Heart left ventricle (tissue), 16 donors: ENCODE measurements around the gene NOC3L. TPM values are rescaled to one million over a fixed set of nuclear protein-coding genes. Genes with fewer than 3 reads are reported as not detected.
A peak's percentile ranks its signal among the peaks of the same experiment; 100 is the strongest.
"Not testable (repeated sequence)": the region's sequence is repeated elsewhere in the genome, so short reads cannot be mapped to it uniquely, and the experiment has no call there.

ENCODE experiments used
- ATAC-seq, 4 donors: fragments of 200-7000 bp; cut with Tn5 transposase; one replicate each; pipeline ENCODE4 v1.9.1; 2020 to 2022; ENCODE audit warnings: moderate library complexity in 4 of 4, mild to moderate bottlenecking in 3 of 4, moderate number of reproducible peaks in 1 of 4
- DNase-seq, 5 donors: peaks; one replicate each; pipeline ENCODE4 v3.0.0-alpha.2; 2020
- H3K27ac ChIP-seq, 12 donors: fragments of 200-600 bp; sonication (generic) in 4 of 12; one replicate each; pipeline versions ENCODE4 v1.5.0 to v1.8.0; 2016 to 2022; ENCODE audit warnings: mild to moderate bottlenecking in 2 of 12
- H3K27me3 ChIP-seq, 9 donors: fragments of 200-600 bp; sonication (generic) in 2 of 9; one replicate each; pipeline versions ENCODE4 v1.5.1 to v1.8.0; 2016 to 2022; ENCODE audit warnings: mild to moderate bottlenecking in 3 of 9
- H3K36me3 ChIP-seq, 9 donors: fragments of 200-600 bp; sonication (generic) in 2 of 9; one replicate each; pipeline versions ENCODE4 v1.5.0 to v1.8.0; 2018 to 2022; ENCODE audit warnings: mild to moderate bottlenecking in 2 of 9
- H3K4me1 ChIP-seq, 12 donors: fragments of 200-600 bp; sonication (generic) in 4 of 12; one replicate each; pipeline versions ENCODE4 v1.5.0 to v1.8.0; 2016 to 2022; ENCODE audit warnings: mild to moderate bottlenecking in 3 of 12
- H3K4me3 ChIP-seq, 12 donors: fragments of 200-600 bp; sonication (generic) in 4 of 12; one replicate each; pipeline versions ENCODE4 v1.5.0 to v1.8.0; 2017 to 2022; ENCODE audit warnings: mild to moderate bottlenecking in 9 of 12, moderate library complexity in 4 of 12
- H3K9me3 ChIP-seq, 12 donors: fragments of 200-600 bp; sonication (generic) in 4 of 12; one replicate each; pipeline versions ENCODE4 v1.5.0 to v1.8.0; 2016 to 2022; ENCODE audit warnings: mild to moderate bottlenecking in 1 of 12
- POLR2A ChIP-seq, 2 donors: fragments of 450-650 bp; IDR thresholded peaks; one replicate each; pipeline ENCODE4 v1.6.1; 2017; ENCODE audit warnings: antibody characterized with exemption in 2 of 2, mild to moderate bottlenecking in 2 of 2, moderate library complexity in 2 of 2
- WGBS, 4 donors: extraction: QIAGEN DNeasy Blood & Tissue Kit in 2 of 4; methylation state at CpG; one replicate each; pipeline versions ENCODE4 v1.1.5 to v1.1.7; 2013 to 2018; 5-methylcytosine and 5-hydroxymethylcytosine counted together
- intact Hi-C, 10 donors: fragments of 100-400 bp; cut with DNase I; formaldehyde crosslinking; loops; one replicate each; pipeline versions ENCODE4 v1.11.1 to v1.14.2; 2022
- polyA plus RNA-seq, 2 donors: library from polyadenylated mRNA; stranded (reverse); fragments of 200-250 nt; gene quantifications; one replicate each; pipeline ENCODE4 v1.2.3, GENCODE V29; 2013
- total RNA-seq, 9 donors: library from RNA; depleted of rRNA in 2 of 9; stranded (reverse); fragments of >200 nt in 2 of 9; fragmentation: NEBNext Ultra II Directional in 3 of 9; extraction: Animal tissue kit (Norgen Biotek cat#: 25700) in 3 of 9; gene quantifications; one replicate each; pipeline versions ENCODE4 v1.1.0 to v1.2.4, GENCODE V29; 2016 to 2023
- TF ChIP-seq, protein P1 (sequence below), 12 donors: fragments of 200-600 bp; sonication (generic) in 4 of 12; IDR thresholded peaks; one replicate each; pipeline versions ENCODE4 v1.5.0 to v1.8.0; 2018 to 2022; ENCODE audit warnings: antibody characterized with exemption in 12 of 12, mild to moderate bottlenecking in 5 of 12
- donor health status: ischemic (EF 13 %, LVEDD 7.1; RV severe dilation, severe dysfunction).
- donor health status: healthy with polysubstance abuse.
- donor health status: DM: no; HTN: yes; CAD: no.
- donor health status: DM: no; HTN: no; CAD: no.
- donor health status: ischemic (EF 25% LVEDD 6.9; RV normal size, moderate dysfunction).
- donor health status: ischemic (EF 25% LVEDD 5.7; RV mildly dilated, moderate dysfunction).
- donor health status: healthy.
- donor health status: DM: yes; HTN: yes; CAD: no.
- donor health status: ischemic (EF 35%, LVEDD 5.7; RV mildly dilated, moderate dysfunction).
- donor health status: nonischemic (EF 11% LVEDD 7.7; RV severe dilation, severe dysfunction).
- donor health status: DM: yes; HTN: yes; CAD: no.
- donor health status: PGD.
- donor health status: ischemic (EF 29% LVEDD 5.4; RV normal size, mild dysfunction).
- donor health status: nonischemic (EF 23%, LVEDD 6.1; RV moderate dilation, normal function).

The NOC3L gene
- total and polyA plus RNA-seq, 11 donors: 2.2 to 12.0 (median 8.2) TPM

DNA sequence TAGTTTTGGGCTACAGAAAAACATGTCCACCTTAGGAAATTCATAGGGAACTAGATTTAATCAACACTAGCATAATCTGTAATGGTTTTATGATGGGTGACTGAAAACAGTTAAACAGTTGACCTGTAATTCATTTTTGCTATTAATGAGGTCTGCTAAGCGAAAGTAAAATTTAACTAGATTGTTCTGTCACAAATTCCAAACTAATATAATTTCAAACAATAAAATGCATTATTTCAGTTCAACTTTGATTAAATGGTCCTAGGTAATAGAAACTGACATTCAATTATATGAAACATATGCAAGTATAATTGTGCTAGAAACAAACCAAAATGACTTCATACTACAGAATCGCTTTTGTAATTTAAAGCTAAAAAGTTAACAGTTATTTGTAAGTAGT lies 6.9 kb downstream of the NOC3L start:
- TF ChIP-seq POLR2A (IDR thresholded peaks at IDR 0.05): no peak
- TF ChIP-seq, protein P1, sequence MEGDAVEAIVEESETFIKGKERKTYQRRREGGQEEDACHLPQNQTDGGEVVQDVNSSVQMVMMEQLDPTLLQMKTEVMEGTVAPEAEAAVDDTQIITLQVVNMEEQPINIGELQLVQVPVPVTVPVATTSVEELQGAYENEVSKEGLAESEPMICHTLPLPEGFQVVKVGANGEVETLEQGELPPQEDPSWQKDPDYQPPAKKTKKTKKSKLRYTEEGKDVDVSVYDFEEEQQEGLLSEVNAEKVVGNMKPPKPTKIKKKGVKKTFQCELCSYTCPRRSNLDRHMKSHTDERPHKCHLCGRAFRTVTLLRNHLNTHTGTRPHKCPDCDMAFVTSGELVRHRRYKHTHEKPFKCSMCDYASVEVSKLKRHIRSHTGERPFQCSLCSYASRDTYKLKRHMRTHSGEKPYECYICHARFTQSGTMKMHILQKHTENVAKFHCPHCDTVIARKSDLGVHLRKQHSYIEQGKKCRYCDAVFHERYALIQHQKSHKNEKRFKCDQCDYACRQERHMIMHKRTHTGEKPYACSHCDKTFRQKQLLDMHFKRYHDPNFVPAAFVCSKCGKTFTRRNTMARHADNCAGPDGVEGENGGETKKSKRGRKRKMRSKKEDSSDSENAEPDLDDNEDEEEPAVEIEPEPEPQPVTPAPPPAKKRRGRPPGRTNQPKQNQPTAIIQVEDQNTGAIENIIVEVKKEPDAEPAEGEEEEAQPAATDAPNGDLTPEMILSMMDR (IDR thresholded peaks at IDR 0.05): no peak
- WGBS, 4 donors: 95 to 98% (median 97%) methylated on average over 2 of the region's 2 CpGs
- H3K27ac ChIP-seq: no peak overlapping the region
- intact Hi-C loops: no loop called here
- peaks cover 0 to 4% (median 0%) of the 10 kb centered on the region in 12 donors for H3K4me1 ChIP-seq
- H3K9me3 ChIP-seq: no peaks in the 10 kb centered on the region
- ATAC-seq (no peak), DNase-seq (no peak)
- H3K27me3 ChIP-seq: no peaks in the 10 kb centered on the region
- H3K4me3 ChIP-seq: no peak overlapping the region
- peaks cover 0 to 84% (median 71%) of the 10 kb centered on the region in 9 donors for H3K36me3 ChIP-seq

DNA sequence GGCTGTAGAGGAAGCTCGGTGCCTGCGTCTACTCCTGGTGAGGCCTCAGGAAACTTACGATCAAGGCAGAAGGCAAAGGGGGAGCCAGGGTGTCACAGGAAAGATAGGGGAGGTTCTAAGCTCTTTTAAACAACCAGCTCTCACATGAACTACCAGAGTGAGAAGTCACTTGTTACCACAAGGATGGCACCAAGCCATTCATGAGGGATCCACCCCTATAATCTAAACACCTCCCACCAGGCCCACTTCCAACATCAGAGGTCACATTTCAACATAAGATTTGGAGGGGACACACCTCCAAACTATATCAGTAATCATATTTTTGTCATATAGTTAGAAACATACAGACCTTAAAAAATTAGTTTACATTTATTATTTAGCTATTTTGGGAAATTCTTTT lies 9.4 kb downstream of the NOC3L start:
- Histone ChIP-seq H3K4me3 (no peak overlapping the region), H3K9me3 (no peaks in the 10 kb centered on the region), H3K27ac (no peak overlapping the region), H3K36me3 (peaks cover 0 to 100% (median 94%) of the 10 kb centered on the region in 9 donors), H3K27me3 (no peaks in the 10 kb centered on the region), H3K4me1 (no peaks in the 10 kb centered on the region)
- 92 to 94% (median 92%) methylated on average over 3 of the region's 3 CpGs for WGBS, 4 donors
- DNase-seq: no peak
- intact Hi-C loops: no loop called here
- no peak for ATAC-seq
- TF ChIP-seq, protein P1 (IDR thresholded peaks at IDR 0.05): no peak
- no peak for TF ChIP-seq POLR2A (IDR thresholded peaks at IDR 0.05)

DNA sequence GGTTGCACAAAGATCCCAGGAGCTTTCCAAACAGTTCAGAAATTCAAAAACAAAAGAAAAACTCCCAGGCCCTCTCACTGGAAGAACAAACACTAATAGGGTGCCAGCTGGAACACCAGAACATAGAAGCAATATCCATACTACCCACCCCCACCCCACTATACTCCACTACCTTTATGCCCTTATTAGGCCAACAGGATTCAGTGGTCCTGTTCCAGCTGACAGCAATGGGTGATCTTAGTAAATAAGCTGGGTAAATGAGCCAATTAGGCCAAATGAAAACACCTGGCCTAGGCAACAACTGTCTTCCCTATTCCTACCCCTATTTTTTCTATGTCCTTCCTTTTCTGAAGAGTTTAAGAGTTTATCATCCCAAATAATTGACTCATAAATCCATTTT lies 11.7 kb downstream of the NOC3L start:
- intact Hi-C loops: no loop called here
- no peaks in the 10 kb centered on the region for H3K27me3 ChIP-seq
- DNase-seq (no peak), ATAC-seq (no peak)
- no peak for TF ChIP-seq POLR2A (IDR thresholded peaks at IDR 0.05)
- TF ChIP-seq, protein P1 (IDR thresholded peaks at IDR 0.05): no peak
- no peak overlapping the region for H3K27ac ChIP-seq
- H3K36me3 ChIP-seq: peaks cover 0 to 98% (median 88%) of the 10 kb centered on the region in 9 donors
- no peak overlapping the region for H3K4me3 ChIP-seq
- no peaks in the 10 kb centered on the region for H3K9me3 ChIP-seq
- H3K4me1 ChIP-seq: no peaks in the 10 kb centered on the region

DNA sequence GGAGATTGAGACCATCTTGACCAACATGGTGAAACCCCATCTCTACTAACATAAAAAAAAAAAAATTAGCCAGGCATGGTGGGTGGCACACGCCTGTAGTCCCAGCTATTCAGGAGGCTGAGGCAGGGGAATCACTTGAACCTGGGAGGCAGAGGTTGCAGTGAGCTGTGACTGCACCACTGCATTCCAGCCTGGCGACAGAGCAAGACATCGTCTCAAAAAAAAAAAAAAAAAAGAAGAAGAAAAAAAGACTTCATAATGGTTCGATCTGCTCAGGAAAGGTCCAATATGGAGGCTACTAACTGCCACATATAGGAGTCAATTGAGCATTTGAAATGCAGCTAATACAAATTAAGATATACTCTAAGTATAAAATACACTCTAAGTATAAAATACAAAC lies 12.2 kb downstream of the NOC3L start:
- H3K9me3 ChIP-seq, H3K27ac ChIP-seq, DNase-seq, H3K27me3 ChIP-seq, intact Hi-C loops, ATAC-seq, H3K4me1 ChIP-seq, H3K4me3 ChIP-seq: not testable (repeated sequence)
- H3K36me3 ChIP-seq: peaks cover 0 to 98% (median 89%) of the 10 kb centered on the region in 9 donors
- 87 to 93% (median 90%) methylated on average over 4 of the region's 4 CpGs for WGBS, 4 donors

DNA sequence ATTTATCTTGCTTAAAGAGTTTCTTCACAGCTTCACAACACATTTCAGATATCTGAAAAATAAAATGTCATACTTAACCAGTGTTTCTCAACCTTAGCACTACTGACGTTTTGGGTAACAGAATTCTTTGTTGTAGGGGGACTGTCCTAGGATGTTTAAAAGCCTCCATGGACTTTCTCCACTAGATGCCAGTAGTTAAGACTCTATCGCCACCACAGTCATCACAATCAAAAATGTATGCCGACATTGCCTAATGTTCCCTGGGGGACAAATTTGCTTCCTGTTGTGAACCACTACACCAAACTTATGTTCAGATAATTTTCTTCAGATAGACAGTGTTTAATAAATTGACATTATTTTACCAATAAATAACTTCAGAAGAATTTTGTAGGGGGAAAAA lies 13.4 kb downstream of the NOC3L start:
- DNase-seq (no peak), ATAC-seq (no peak)
- Histone ChIP-seq H3K9me3 (no peaks in the 10 kb centered on the region), H3K4me1 (no peaks in the 10 kb centered on the region), H3K27ac (no peak overlapping the region), H3K27me3 (no peaks in the 10 kb centered on the region), H3K36me3 (peaks cover 0 to 98% (median 92%) of the 10 kb centered on the region in 9 donors), H3K4me3 (no peak overlapping the region)
- TF ChIP-seq, protein P1 (IDR thresholded peaks at IDR 0.05): peak in 1 of 12 donors; percentile 5
- TF ChIP-seq POLR2A (IDR thresholded peaks at IDR 0.05): no peak
- 49 to 64% (median 59%) methylated on average over 3 of the region's 3 CpGs for WGBS, 4 donors
- intact Hi-C loops: no loop called here
